DND-41 (cell line): ENCODE data around the gene PVALEF.

Experiments
- ATAC-seq: fragments of 200-7000 bp; cut with Tn5 transposase; 3 replicates; pipeline ENCODE4 v1.9.1; 2021; ENCODE audit warnings: low read depth; ENCODE audit not compliant: insufficient read depth
- DNase-seq: peaks from one replicate; pipeline ENCODE4 v3.0.0-alpha.2; 2020
- H2AFZ ChIP-seq: 2 replicates; pipeline ENCODE4 v1.6.0; 2012; ENCODE audit warnings: low read depth, low read length
- H3K27ac ChIP-seq: 2 replicates; pipeline ENCODE4 v1.5.1; 2012; ENCODE audit warnings: low read length, inconsistent platforms
- H3K27me3 ChIP-seq: fragments of 200-600 bp; sonication (generic); 2 replicates; pipeline ENCODE4 v1.6.0; 2012; ENCODE audit warnings: low read length, mild to moderate bottlenecking, inconsistent platforms; ENCODE audit not compliant: insufficient read depth, poor library complexity
- H3K36me3 ChIP-seq: 2 replicates; pipeline ENCODE4 v1.5.1; 2012; ENCODE audit warnings: low read length, inconsistent platforms; ENCODE audit not compliant: insufficient read depth
- H3K4me1 ChIP-seq: 2 replicates; pipeline ENCODE4 v1.5.1; 2012; ENCODE audit warnings: mild to moderate bottlenecking, low read length; ENCODE audit not compliant: insufficient read depth
- H3K4me2 ChIP-seq: 2 replicates; pipeline ENCODE4 v1.6.0; 2012; ENCODE audit warnings: mild to moderate bottlenecking, moderate library complexity, low read length, inconsistent platforms; ENCODE audit not compliant: insufficient read depth
- H3K4me3 ChIP-seq, 2 experiments: fragments of 200-600 bp in 1 of 2; shearing (Covaris generic) in 1 of 2; 2 replicates each; pipeline ENCODE4 v1.5.1; 2012 to 2016; ENCODE audit warnings: inconsistent platforms in 2 of 2, low read length in 2 of 2, mild to moderate bottlenecking in 2 of 2, low read depth in 1 of 2, moderate library complexity in 1 of 2
- H3K79me2 ChIP-seq: 2 replicates; pipeline ENCODE4 v1.6.0; 2012; ENCODE audit warnings: low read length, inconsistent platforms; ENCODE audit not compliant: insufficient read depth
- H3K9ac ChIP-seq: 2 replicates; pipeline ENCODE4 v1.6.0; 2012; ENCODE audit warnings: low read depth, mild to moderate bottlenecking, inconsistent platforms, low read length, moderate library complexity
- H3K9me3 ChIP-seq: 2 replicates; pipeline ENCODE4 v1.5.1; 2012; ENCODE audit warnings: low read length, moderate library complexity, mild to moderate bottlenecking, inconsistent platforms; ENCODE audit not compliant: insufficient read depth, severe bottlenecking
- H4K20me1 ChIP-seq: 2 replicates; pipeline ENCODE4 v1.6.0; 2012; ENCODE audit warnings: low read length; ENCODE audit not compliant: insufficient read depth
- EZH2 ChIP-seq: IDR thresholded peaks from 3 replicates; pipeline ENCODE4 v1.6.1; 2012; ENCODE audit warnings: borderline replicate concordance, low read depth, mild to moderate bottlenecking, moderate library complexity, low read length, inconsistent platforms; ENCODE audit not compliant: severe bottlenecking
- TF ChIP-seq, protein P1 (sequence below): IDR thresholded peaks from 2 replicates; pipeline ENCODE4 v1.5.1; 2012; ENCODE audit warnings: borderline replicate concordance, low read length, moderate library complexity, mild to moderate bottlenecking; ENCODE audit not compliant: poor library complexity, severe bottlenecking; ENCODE audit errors: extremely low read depth

PVALEF gene

DNA sequence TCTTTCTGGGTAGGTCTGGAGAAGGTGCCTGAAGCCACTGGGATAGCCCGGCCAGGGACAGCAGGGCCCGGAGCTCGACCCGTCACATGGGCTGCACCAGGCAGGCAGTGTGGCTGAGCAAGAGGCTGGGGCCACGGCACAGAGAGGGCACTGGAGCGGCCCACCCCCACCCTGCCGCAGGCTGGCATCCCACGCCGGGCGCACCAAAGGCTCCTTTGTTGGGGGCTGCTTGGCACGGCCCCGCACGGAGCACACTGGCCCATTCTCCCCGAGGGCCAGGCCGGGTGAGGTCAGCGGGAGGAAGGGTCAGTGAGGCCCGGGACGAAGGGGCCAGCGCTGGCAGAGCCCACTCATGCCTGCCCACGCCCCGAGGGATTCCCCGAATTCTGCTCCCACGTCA, 36.5 kb upstream of the PVALEF start:
- no peak overlapping the region for H3K27ac ChIP-seq
- no peaks in the 10 kb centered on the region for H3K79me2 ChIP-seq
- peaks cover 8% of the 10 kb centered on the region for H4K20me1 ChIP-seq
- H3K4me3 ChIP-seq = no peak overlapping the region
- no peak overlapping the region for H3K4me2 ChIP-seq
- H3K36me3 ChIP-seq = no peaks in the 10 kb centered on the region
- TF ChIP-seq EZH2 = no peak
- TF ChIP-seq, protein P1, sequence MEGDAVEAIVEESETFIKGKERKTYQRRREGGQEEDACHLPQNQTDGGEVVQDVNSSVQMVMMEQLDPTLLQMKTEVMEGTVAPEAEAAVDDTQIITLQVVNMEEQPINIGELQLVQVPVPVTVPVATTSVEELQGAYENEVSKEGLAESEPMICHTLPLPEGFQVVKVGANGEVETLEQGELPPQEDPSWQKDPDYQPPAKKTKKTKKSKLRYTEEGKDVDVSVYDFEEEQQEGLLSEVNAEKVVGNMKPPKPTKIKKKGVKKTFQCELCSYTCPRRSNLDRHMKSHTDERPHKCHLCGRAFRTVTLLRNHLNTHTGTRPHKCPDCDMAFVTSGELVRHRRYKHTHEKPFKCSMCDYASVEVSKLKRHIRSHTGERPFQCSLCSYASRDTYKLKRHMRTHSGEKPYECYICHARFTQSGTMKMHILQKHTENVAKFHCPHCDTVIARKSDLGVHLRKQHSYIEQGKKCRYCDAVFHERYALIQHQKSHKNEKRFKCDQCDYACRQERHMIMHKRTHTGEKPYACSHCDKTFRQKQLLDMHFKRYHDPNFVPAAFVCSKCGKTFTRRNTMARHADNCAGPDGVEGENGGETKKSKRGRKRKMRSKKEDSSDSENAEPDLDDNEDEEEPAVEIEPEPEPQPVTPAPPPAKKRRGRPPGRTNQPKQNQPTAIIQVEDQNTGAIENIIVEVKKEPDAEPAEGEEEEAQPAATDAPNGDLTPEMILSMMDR = no peak
- no peak overlapping the region for H3K9ac ChIP-seq
- H3K27me3 ChIP-seq = peaks cover 4% of the 10 kb centered on the region
- H3K9me3 ChIP-seq = no peaks in the 10 kb centered on the region
- H3K4me1 ChIP-seq = no peaks in the 10 kb centered on the region
- ATAC-seq (no peak), DNase-seq (no peak)
- no peak overlapping the region for H2AFZ ChIP-seq

DNA sequence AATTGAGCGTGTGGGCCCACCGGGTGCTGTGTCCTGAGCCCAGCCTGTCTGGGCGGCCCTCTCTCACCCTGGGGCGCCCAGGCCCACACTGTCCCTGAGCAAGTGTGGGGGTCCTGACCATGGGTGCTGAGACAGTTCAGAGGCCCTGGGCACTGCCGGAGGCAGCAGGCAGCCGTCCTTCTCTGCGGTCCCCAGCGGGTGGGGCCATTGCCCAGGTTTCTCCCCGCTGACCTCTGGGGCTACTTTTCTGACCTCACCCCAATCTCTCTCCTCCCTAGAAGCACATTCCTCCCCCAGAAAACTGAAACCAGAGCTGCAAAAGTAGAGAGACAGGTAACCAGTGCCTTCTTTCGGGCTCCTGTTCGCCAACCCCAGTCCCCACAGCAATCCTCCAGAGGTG, 36.0 kb upstream of the PVALEF start:
- H4K20me1 ChIP-seq = peaks cover 8% of the 10 kb centered on the region
- no peaks in the 10 kb centered on the region for H3K9me3 ChIP-seq
- no peak overlapping the region for H2AFZ ChIP-seq
- H3K4me1 ChIP-seq = no peaks in the 10 kb centered on the region
- H3K27me3 ChIP-seq = peaks cover 4% of the 10 kb centered on the region
- no peak overlapping the region for H3K4me2 ChIP-seq
- TF ChIP-seq, protein P1 = peak; percentile 10
- TF ChIP-seq EZH2 = no peak
- no peaks in the 10 kb centered on the region for H3K36me3 ChIP-seq
- H3K79me2 ChIP-seq = no peaks in the 10 kb centered on the region
- ATAC-seq (no peak), DNase-seq (no peak)
- H3K4me3 ChIP-seq = no peak overlapping the region
- H3K9ac ChIP-seq = no peak overlapping the region
- no peak overlapping the region for H3K27ac ChIP-seq

DNA sequence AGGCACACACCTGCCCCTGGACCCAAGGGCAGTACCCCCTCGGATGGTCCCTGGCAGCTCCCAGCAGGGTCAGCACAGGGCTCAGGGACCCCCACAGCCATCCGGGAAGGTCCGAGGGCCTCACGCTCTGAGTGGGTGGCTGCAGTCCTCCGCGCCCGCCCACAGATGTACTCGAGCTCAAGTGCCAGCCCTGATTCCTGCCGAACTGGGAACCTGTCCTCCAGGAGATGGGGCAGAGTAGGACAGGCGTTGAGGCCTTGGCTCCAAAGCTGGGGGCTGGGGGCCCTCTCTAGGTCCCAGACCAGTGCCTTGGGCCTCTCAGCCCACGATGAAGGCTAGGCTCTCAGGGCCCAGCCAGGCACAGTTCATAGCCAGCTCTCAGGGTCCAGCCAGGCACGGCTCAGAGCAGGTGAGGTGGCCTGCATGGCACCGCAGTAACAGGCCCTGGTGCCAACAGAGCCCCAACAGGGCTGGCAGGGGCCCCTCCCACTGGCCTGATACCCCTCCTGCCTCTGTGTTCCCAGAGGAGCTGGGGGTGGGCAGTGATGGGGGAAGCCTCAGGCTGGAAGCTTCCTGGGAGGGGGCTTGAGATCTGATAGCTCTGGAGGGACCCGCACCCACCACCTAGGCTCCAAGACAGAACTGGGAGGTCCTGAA, 35.5 kb upstream of the PVALEF start:
- H3K9ac ChIP-seq = no peak overlapping the region
- no peak for ATAC-seq
- peaks cover 8% of the 10 kb centered on the region for H4K20me1 ChIP-seq
- no peaks in the 10 kb centered on the region for H3K4me1 ChIP-seq
- H3K36me3 ChIP-seq = no peaks in the 10 kb centered on the region
- no peak overlapping the region for H3K4me2 ChIP-seq
- H3K4me3 ChIP-seq = no peak overlapping the region
- no peak for DNase-seq
- H2AFZ ChIP-seq = no peak overlapping the region
- no peaks in the 10 kb centered on the region for H3K9me3 ChIP-seq
- H3K27ac ChIP-seq = no peak overlapping the region
- H3K27me3 ChIP-seq = peaks cover 4% of the 10 kb centered on the region
- H3K79me2 ChIP-seq = no peaks in the 10 kb centered on the region
- TF ChIP-seq, protein P1 = no peak
- TF ChIP-seq EZH2 = no peak
